OCI-LY7 (cell line): ENCODE results near the gene HECW1.

Experiments used
- EZH2phosphoT487 ChIP-seq: fragments of 200-600 bp; sonication (generic); IDR thresholded peaks from 2 replicates; pipeline ENCODE4 v1.6.1; 2018; ENCODE audit warnings: low read depth, borderline replicate concordance, mild to moderate bottlenecking, mixed run types, antibody characterized with exemption, low read length, moderate library complexity, mixed read lengths
- TF ChIP-seq, protein P1 (sequence below): fragments of 200-600 bp; sonication (generic); conservative IDR thresholded peaks from 2 replicates; pipeline ENCODE4 v1.5.1; 2014; ENCODE audit warnings: mild to moderate bottlenecking, antibody characterized with exemption, low read length, moderate library complexity, mixed read lengths

DNA sequence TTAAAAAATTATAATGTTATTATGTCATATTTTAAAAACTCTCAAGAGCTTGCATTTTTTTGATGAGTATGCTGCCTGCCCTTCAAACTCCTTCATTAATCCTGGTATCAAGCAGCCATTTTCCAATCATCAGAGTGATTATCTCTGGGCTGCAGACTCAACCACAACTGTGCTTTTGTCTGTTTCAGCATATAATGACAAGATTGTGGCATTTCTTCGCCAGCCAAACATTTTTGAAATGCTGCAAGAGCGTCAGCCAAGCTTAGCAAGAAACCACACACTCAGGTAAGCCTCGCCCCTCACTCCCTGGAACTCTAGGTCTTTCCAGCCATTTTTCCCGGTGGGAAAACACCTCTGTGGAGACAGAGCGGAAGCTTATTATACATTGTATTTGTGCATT lies 380.4 kb downstream of the HECW1 start:
- TF ChIP-seq, protein P1, sequence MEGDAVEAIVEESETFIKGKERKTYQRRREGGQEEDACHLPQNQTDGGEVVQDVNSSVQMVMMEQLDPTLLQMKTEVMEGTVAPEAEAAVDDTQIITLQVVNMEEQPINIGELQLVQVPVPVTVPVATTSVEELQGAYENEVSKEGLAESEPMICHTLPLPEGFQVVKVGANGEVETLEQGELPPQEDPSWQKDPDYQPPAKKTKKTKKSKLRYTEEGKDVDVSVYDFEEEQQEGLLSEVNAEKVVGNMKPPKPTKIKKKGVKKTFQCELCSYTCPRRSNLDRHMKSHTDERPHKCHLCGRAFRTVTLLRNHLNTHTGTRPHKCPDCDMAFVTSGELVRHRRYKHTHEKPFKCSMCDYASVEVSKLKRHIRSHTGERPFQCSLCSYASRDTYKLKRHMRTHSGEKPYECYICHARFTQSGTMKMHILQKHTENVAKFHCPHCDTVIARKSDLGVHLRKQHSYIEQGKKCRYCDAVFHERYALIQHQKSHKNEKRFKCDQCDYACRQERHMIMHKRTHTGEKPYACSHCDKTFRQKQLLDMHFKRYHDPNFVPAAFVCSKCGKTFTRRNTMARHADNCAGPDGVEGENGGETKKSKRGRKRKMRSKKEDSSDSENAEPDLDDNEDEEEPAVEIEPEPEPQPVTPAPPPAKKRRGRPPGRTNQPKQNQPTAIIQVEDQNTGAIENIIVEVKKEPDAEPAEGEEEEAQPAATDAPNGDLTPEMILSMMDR = no peak
- TF ChIP-seq EZH2phosphoT487 = no peak
